Hepatocyte (in vitro differentiated cells): ENCODE results near the gene HLA-DOB.

Experiments
- EZH2 ChIP-seq: fragments of 200-600 bp; sonication (generic); IDR thresholded peaks from 2 replicates; pipeline ENCODE4 v1.6.1; 2016; ENCODE audit warnings: antibody characterized with exemption, mild to moderate bottlenecking, borderline replicate concordance
- EZH2phosphoT487 ChIP-seq: fragments of 200-600 bp; sonication (generic); IDR thresholded peaks from one replicate; pipeline ENCODE4 v1.6.1; 2018; ENCODE audit warnings: antibody characterized with exemption, mild to moderate bottlenecking, low read depth, moderate library complexity; ENCODE audit not compliant: unreplicated experiment, severe bottlenecking
- TF ChIP-seq, protein P1 (sequence below): fragments of 200-600 bp; sonication (generic); IDR thresholded peaks from 2 replicates; pipeline ENCODE4 v1.5.1; 2016; ENCODE audit warnings: antibody characterized with exemption, mild to moderate bottlenecking; ENCODE audit not compliant: poor library complexity

DNA sequence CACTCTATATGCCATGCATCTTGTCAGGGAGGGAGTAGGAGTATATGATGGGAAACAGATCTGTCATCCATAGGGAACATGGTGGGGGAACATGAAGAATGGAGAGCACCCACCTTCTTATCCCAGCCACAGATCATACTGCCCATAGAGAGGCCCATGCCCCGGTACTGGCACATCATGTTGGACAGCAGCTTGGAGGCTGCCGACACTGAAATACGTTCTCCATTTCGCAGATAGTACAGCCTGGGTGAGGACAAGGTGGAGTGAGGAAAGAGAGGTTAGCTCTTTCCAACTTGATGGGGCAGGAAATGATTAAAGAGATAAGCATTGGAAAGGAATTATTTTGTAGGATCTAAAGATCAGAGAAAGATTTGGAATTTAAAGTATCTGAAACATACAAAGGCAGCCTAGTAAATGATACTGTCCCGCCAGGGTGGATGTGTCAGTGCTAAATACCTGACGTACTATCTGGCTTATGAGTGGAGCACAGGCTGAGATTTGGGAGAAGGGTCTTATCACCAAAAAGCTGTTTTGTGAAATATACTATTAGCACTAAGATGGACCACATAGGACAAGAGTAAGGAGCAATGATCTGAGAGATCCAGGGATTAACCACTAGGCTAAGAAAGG lies 25.3 kb upstream of the HLA-DOB start:
- TF ChIP-seq, protein P1, sequence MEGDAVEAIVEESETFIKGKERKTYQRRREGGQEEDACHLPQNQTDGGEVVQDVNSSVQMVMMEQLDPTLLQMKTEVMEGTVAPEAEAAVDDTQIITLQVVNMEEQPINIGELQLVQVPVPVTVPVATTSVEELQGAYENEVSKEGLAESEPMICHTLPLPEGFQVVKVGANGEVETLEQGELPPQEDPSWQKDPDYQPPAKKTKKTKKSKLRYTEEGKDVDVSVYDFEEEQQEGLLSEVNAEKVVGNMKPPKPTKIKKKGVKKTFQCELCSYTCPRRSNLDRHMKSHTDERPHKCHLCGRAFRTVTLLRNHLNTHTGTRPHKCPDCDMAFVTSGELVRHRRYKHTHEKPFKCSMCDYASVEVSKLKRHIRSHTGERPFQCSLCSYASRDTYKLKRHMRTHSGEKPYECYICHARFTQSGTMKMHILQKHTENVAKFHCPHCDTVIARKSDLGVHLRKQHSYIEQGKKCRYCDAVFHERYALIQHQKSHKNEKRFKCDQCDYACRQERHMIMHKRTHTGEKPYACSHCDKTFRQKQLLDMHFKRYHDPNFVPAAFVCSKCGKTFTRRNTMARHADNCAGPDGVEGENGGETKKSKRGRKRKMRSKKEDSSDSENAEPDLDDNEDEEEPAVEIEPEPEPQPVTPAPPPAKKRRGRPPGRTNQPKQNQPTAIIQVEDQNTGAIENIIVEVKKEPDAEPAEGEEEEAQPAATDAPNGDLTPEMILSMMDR: no peak
- TF ChIP-seq EZH2: no peak
- no peak for TF ChIP-seq EZH2phosphoT487
